Measurements from ENCODE around the gene USP17L15.
"Not testable (repeated sequence)": the region's sequence is repeated elsewhere in the genome, so short reads cannot be mapped to it uniquely, and the experiment has no call there.

Gene USP17L15, protein sequence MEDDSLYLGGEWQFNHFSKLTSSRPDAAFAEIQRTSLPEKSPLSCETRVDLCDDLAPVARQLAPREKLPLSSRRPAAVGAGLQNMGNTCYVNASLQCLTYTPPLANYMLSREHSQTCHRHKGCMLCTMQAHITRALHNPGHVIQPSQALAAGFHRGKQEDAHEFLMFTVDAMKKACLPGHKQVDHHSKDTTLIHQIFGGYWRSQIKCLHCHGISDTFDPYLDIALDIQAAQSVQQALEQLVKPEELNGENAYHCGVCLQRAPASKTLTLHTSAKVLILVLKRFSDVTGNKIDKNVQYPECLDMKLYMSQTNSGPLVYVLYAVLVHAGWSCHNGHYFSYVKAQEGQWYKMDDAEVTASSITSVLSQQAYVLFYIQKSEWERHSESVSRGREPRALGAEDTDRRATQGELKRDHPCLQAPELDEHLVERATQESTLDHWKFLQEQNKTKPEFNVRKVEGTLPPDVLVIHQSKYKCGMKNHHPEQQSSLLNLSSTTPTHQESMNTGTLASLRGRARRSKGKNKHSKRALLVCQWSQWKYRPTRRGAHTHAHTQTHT

DNA sequence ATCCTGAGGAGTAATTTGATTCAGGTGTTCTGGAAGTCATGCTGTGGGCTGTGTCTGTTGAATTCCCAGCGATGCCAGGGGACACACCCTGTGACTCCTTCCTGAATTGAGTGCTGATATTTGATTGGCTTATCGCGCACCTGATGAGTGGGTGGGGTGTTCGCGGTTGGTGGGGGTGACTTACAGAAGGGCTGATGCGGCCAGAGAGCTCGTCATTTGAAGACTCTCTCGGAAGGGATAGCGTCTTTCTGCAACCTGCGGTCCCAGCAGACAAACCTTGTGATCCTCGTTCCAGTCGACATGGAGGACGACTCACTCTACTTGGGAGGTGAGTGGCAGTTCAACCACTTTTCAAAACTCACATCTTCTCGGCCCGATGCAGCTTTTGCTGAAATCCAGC, at the start of gene USP17L15:
Gene USP17L15, plus strand, starts transcription at position 301 of the 400 bp plus-strand sequence. Its CDS starts 0 bp downstream, at position 301.
- not testable (repeated sequence) for H3K27ac ChIP-seq

DNA sequence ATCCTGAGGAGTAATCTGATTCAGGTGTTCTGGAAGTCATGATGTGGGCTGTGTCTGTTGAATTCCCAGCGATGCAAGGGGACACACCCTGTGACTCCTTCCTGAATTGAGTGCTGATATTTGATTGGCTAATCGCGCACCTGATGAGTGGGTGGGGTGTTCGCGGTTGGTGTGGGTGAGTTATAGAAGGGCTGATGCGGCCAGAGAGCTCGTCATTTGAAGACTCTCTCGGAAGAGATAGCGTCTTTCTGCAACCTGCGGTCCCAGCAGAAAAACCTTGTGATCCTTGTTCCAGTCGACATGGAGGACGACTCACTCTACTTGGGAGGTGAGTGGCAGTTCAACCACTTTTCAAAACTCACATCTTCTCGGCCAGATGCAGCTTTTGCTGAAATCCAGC, 23.8 kb upstream of the USP17L15 start, which contains the start of gene USP17L10:
Gene USP17L10, plus strand, starts transcription at position 301 of the 400 bp plus-strand sequence. Its CDS starts 0 bp downstream, at position 301.
- H3K27ac ChIP-seq: not testable (repeated sequence)

DNA sequence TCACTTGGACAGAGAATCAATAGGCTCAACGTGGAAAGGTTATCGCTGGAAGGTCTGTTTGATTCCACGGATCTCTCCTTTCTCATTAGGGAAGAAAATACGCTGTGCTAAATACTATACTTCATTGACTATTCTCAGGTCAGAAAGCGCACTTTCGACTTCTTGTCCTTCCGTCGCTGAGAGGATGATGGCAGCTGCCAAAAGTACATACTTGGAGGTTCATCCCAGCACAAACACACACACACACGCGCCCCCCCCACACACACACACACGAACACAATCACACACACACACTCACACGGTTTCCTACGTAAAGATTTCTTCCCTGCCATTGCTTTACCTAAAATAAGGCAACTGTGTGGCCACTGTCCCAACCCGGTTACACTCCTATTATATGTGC, 19.5 kb upstream of the USP17L15 start:
- H3K27ac ChIP-seq: not testable (repeated sequence)

DNA sequence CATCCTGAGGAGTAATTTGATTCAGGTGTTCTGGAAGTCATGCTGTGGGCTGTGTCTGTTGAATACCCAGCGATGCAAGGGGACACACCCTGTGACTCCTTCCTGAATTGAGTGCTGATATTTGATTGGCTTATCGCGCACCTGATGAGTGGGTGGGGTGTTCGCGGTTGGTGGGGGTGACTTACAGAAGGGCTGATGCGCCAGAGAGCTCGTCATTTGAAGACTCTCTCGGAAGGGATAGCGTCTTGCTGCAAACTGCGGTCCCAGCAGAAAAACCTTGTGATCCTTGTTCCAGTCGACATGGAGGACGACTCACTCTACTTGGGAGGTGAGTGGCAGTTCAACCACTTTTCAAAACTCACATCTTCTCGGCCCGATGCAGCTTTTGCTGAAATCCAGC, 19.1 kb upstream of the USP17L15 start, which contains the start of gene USP17L11:
Gene USP17L11, plus strand, starts transcription at position 301 of the 400 bp plus-strand sequence. Its CDS starts 0 bp downstream, at position 301.
- not testable (repeated sequence) for H3K27ac ChIP-seq

DNA sequence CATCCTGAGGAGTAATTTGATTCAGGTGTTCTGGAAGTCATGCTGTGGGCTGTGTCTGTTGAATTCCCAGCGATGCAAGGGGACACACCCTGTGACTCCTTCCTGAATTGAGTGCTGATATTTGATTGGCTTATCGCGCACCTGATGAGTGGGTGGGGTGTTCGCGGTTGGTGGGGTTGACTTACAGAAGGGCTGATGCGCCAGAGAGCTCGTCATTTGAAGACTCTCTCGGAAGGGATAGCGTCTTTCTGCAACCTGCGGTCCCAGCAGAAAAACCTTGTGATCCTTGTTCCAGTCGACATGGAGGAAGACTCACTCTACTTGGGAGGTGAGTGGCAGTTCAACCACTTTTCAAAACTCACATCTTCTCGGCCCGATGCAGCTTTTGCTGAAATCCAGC, 14.3 kb upstream of the USP17L15 start, which contains the start of gene USP17L12:
Gene USP17L12, plus strand, starts transcription at position 301 of the 400 bp plus-strand sequence. Its CDS starts 0 bp downstream, at position 301.
- H3K27ac ChIP-seq: not testable (repeated sequence)

DNA sequence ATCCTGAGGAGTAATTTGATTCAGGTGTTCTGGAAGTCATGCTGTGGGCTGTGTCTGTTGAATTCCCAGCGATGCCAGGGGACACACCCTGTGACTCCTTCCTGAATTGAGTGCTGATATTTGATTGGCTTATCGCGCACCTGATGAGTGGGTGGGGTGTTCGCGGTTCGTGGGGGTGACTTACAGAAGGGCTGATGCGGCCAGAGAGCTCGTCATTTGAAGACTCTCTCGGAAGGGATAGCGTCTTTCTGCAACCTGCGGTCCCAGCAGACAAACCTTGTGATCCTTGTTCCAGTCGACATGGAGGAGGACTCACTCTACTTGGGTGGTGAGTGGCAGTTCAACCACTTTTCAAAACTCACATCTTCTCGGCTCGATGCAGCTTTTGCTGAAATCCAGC, 9.6 kb upstream of the USP17L15 start, which contains the start of gene USP17L13:
Gene USP17L13, plus strand, starts transcription at position 301 of the 400 bp plus-strand sequence. Its CDS starts 0 bp downstream, at position 301.
- H3K27ac ChIP-seq: not testable (repeated sequence)

DNA sequence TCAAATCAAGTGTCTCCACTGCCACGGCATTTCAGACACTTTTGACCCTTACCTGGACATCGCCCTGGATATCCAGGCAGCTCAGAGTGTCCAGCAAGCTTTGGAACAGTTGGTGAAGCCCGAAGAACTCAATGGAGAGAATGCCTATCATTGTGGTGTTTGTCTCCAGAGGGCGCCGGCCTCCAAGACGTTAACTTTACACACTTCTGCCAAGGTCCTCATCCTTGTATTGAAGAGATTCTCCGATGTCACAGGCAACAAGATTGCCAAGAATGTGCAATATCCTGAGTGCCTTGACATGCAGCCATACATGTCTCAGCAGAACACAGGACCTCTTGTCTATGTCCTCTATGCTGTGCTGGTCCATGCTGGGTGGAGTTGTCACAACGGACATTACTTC, 3.9 kb upstream of the USP17L15 start:
- not testable (repeated sequence) for H3K27ac ChIP-seq

DNA sequence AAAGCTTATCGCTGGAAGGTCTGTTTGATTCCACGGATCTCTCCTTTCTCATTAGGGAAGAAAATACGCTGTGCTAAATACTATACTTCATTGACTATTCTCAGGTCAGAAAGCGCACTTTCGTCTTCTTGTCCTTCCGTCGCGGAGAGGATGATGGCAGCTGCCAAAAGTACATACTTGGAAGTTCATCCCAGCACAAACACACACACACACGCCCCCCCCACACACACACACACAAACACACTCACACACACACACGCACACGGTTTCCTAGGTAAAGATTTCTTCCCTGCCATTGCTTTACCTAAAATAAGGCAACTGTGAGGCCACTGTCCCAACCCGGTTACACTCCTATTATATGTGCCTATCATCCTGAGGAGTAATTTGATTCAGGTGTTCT, 4.3 kb downstream of the USP17L15 start:
- not testable (repeated sequence) for H3K27ac ChIP-seq

DNA sequence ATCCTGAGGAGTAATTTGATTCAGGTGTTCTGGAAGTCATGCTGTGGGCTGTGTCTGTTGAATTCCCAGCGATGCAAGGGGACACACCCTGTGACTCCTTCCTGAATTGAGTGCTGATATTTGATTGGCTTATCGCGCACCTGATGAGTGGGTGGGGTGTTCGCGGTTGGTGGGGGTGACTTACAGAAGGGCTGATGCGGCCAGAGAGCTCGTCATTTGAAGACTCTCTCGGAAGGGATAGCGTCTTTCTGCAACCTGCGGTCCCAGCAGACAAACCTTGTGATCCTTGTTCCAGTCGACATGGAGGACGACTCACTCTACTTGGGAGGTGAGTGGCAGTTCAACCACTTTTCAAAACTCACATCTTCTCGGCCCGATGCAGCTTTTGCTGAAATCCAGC, 9.4 kb downstream of the USP17L15 start, which contains the start of gene USP17L17:
Gene USP17L17, plus strand, starts transcription at position 301 of the 400 bp plus-strand sequence. Its CDS starts 0 bp downstream, at position 301.
- not testable (repeated sequence) for H3K27ac ChIP-seq

DNA sequence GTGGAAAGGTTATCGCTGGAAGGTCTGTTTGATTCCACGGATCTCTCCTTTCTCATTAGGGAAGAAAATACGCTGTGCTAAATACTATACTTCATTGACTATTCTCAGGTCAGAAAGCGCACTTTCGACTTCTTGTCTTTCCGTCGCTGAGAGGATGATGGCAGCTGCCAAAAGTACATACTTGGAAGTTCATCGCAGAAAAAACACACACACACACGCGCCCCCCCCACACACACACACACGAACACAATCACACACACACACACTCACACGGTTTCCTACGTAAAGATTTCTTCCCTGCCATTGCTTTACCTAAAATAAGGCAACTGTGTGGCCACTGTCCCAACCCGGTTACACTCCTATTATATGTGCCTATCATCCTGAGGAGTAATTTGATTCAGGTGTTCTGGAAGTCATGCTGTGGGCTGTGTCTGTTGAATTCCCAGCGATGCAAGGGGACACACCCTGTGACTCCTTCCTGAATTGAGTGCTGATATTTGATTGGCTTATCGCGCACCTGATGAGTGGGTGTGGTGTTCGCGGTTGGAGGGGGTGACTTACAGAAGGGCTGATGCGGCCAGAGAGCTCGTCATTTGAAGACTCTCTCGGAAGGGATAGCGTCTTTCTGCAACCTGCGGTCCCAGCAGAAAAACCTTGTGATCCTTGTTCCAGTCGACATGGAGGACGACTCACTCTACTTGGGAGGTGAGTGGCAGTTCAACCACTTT, 13.9 kb downstream of the USP17L15 start, which contains the start of gene USP17L18:
Gene USP17L18, plus strand, starts transcription at position 678 of the 728 bp plus-strand sequence. Its CDS starts 0 bp downstream, at position 678.
- H3K27ac ChIP-seq: not testable (repeated sequence)

DNA sequence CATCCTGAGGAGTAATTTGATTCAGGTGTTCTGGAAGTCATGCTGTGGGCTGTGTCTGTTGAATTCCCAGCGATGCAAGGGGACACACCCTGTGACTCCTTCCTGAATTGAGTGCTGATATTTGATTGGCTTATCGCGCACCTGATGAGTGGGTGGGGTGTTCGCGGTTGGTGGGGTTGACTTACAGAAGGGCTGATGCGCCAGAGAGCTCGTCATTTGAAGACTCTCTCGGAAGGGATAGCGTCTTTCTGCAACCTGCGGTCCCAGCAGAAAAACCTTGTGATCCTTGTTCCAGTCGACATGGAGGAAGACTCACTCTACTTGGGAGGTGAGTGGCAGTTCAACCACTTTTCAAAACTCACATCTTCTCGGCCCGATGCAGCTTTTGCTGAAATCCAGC, 18.9 kb downstream of the USP17L15 start, which contains the start of gene USP17L19:
Gene USP17L19, plus strand, starts transcription at position 301 of the 400 bp plus-strand sequence. Its CDS starts 0 bp downstream, at position 301.
- not testable (repeated sequence) for H3K27ac ChIP-seq

DNA sequence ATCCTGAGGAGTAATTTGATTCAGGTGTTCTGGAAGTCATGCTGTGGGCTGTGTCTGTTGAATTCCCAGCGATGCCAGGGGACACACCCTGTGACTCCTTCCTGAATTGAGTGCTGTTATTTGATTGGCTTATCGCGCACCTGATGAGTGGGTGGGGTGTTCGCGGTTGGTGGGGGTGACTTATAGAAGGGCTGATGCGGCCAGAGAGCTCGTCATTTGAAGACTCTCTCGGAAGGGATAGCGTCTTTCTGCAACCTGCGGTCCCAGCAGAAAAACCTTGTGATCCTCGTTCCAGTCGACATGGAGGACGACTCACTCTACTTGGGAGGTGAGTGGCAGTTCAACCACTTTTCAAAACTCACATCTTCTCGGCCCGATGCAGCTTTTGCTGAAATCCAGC, 23.6 kb downstream of the USP17L15 start, which contains the start of gene USP17L20:
Gene USP17L20, plus strand, starts transcription at position 301 of the 400 bp plus-strand sequence. Its CDS starts 0 bp downstream, at position 301.
- not testable (repeated sequence) for H3K27ac ChIP-seq

DNA sequence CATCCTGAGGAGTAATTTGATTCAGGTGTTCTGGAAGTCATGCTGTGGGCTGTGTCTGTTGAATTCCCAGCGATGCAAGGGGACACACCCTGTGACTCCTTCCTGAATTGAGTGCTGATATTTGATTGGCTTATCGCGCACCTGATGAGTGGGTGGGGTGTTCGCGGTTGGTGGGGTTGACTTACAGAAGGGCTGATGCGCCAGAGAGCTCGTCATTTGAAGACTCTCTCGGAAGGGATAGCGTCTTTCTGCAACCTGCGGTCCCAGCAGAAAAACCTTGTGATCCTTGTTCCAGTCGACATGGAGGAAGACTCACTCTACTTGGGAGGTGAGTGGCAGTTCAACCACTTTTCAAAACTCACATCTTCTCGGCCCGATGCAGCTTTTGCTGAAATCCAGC, 28.4 kb downstream of the USP17L15 start, which contains the start of gene USP17L21:
Gene USP17L21, plus strand, starts transcription at position 301 of the 400 bp plus-strand sequence. Its CDS starts 0 bp downstream, at position 301.
- not testable (repeated sequence) for H3K27ac ChIP-seq

DNA sequence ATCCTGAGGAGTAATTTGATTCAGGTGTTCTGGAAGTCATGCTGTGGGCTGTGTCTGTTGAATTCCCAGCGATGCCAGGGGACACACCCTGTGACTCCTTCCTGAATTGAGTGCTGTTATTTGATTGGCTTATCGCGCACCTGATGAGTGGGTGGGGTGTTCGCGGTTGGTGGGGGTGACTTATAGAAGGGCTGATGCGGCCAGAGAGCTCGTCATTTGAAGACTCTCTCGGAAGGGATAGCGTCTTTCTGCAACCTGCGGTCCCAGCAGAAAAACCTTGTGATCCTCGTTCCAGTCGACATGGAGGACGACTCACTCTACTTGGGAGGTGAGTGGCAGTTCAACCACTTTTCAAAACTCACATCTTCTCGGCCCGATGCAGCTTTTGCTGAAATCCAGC, 33.1 kb downstream of the USP17L15 start, which contains the start of gene USP17L22:
Gene USP17L22, plus strand, starts transcription at position 301 of the 400 bp plus-strand sequence. Its CDS starts 0 bp downstream, at position 301.
- H3K27ac ChIP-seq: not testable (repeated sequence)

DNA sequence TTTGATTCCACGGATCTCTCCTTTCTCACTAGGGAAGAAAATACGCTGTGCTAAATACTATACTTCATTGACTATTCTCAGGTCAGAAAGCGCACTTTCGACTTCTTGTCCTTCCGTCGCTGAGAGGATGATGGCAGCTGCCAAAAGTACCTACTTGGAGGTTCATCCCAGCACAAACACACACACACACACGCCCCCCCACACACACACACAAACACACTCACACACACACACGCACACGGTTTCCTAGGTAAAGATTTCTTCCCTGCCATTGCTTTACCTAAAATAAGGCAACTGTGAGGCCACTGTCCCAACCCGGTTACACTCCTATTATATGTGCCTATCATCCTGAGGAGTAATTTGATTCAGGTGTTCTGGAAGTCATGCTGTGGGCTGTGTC, 37.5 kb downstream of the USP17L15 start:
- not testable (repeated sequence) for H3K27ac ChIP-seq
